ENCODE measurements around the gene NLGN4X. TPM values are rescaled to one million over a fixed set of nuclear protein-coding genes. Genes with fewer than 3 reads are reported as not detected.
A peak's percentile ranks its signal among the peaks of the same experiment; 100 is the strongest.

Gene NLGN4X
- 0.82 to 1.2 TPM in 2 of 3 replicates, not detected in the other for total RNA-seq
- long read RNA-seq, partial matches to known transcripts = 0 of 1 reads
- long read RNA-seq, other reads (novel, unspliced or antisense) = 1 of 1 reads

DNA sequence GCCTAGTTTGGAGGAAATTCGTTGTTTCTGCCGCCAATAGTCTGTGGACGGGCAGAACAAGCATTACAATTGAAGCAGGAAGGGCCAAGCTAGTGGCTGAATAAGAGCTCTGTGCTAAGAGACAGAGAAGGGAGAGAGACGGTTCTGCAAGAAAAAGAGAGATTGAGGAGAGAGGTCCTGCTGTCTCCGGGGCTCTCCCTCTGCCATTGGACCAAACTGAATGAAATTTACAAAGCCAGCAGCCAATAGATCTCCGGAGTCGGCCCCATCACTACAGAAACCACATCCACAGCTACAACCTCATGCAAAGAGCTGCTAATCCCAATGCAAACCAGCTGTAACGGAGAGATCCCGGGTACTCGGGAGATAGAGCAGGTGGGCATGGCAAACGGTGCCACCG, at the start of gene NLGN4X:
Gene NLGN4X, minus strand, starts transcription at position 148 of the 400 bp plus-strand sequence. CDS start 77,401 bp downstream, outside the sequence.
- DNase-seq (ENCODE audit: low spot score) = no peak
- H3K27ac Mint-ChIP-seq (ENCODE audit: unreplicated experiment) = no peak within 1 kb of the TSS
- no peaks in the 10 kb centered on the region for H3K36me3 Mint-ChIP-seq (ENCODE audit: low read depth)
- peak within 1 kb of the TSS; percentile 17 for H3K4me3 Mint-ChIP-seq (ENCODE audit: unreplicated experiment)
- TF ChIP-seq, protein P1, sequence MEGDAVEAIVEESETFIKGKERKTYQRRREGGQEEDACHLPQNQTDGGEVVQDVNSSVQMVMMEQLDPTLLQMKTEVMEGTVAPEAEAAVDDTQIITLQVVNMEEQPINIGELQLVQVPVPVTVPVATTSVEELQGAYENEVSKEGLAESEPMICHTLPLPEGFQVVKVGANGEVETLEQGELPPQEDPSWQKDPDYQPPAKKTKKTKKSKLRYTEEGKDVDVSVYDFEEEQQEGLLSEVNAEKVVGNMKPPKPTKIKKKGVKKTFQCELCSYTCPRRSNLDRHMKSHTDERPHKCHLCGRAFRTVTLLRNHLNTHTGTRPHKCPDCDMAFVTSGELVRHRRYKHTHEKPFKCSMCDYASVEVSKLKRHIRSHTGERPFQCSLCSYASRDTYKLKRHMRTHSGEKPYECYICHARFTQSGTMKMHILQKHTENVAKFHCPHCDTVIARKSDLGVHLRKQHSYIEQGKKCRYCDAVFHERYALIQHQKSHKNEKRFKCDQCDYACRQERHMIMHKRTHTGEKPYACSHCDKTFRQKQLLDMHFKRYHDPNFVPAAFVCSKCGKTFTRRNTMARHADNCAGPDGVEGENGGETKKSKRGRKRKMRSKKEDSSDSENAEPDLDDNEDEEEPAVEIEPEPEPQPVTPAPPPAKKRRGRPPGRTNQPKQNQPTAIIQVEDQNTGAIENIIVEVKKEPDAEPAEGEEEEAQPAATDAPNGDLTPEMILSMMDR (IDR thresholded peaks at IDR 0.05) = no peak
- no peaks in the 10 kb centered on the region for H3K9me3 Mint-ChIP-seq (ENCODE audit: low read depth)
- peaks cover 20% of the 10 kb centered on the region for H3K4me1 Mint-ChIP-seq (ENCODE audit: low read depth)
- peaks cover 60% of the 10 kb centered on the region for H3K27me3 Mint-ChIP-seq (ENCODE audit: low read depth)

DNA sequence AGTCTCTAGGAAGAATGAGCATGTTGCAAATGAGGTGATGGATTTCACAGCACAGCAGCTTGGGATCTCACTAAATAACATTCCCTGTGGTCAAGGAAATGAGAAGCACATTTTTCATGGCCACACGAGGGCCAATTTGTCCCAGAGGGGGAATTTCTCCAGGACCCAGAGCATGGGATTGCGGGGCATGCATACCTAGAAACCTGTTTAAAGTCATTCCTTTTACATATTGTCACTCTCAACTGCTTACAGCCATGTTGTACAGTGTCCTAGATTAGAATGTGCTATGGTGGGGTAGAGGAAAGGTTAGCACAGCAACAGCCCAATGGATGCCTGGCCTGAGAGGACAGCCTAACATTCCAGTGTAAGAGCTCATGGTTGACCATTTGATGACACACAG, 37.4 kb upstream of the NLGN4X start:
- Mint-ChIP-seq H3K4me1 (ENCODE audit: low read depth) (no peaks in the 10 kb centered on the region), H3K36me3 (ENCODE audit: low read depth) (no peaks in the 10 kb centered on the region), H3K27ac (ENCODE audit: unreplicated experiment) (no peak overlapping the region), H3K27me3 (ENCODE audit: low read depth) (no peaks in the 10 kb centered on the region), H3K4me3 (ENCODE audit: unreplicated experiment) (no peak overlapping the region), H3K9me3 (ENCODE audit: low read depth) (no peaks in the 10 kb centered on the region)
- TF ChIP-seq, protein P1 (IDR thresholded peaks at IDR 0.05) = no peak
- DNase-seq (ENCODE audit: low spot score) = no peak

DNA sequence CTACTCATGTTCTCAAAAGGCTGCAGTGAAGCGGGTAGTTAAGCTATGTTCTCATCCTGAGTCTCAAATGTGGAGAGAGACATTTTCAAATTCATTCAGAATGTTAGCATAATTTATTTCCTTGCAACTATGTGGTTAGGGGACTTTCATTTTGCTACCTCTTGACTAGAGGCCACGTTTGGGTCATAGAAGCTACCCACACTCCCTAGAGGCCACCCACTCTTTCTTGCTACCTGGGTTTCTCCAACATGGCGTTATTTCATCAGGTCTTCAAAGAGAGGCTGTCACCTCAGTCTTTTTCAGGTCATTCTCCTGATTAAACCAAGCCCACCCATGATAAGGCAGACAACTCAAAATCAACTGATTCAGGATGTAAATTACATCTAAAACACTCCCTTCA, 34.3 kb upstream of the NLGN4X start:
- H3K4me3 Mint-ChIP-seq (ENCODE audit: unreplicated experiment) = no peak overlapping the region
- TF ChIP-seq, protein P1 (IDR thresholded peaks at IDR 0.05) = no peak
- H3K36me3 Mint-ChIP-seq (ENCODE audit: low read depth) = no peaks in the 10 kb centered on the region
- DNase-seq (ENCODE audit: low spot score) = no peak
- H3K27ac Mint-ChIP-seq (ENCODE audit: unreplicated experiment) = no peak overlapping the region
- H3K4me1 Mint-ChIP-seq (ENCODE audit: low read depth) = no peaks in the 10 kb centered on the region
- H3K27me3 Mint-ChIP-seq (ENCODE audit: low read depth) = no peaks in the 10 kb centered on the region
- peaks cover 10% of the 10 kb centered on the region for H3K9me3 Mint-ChIP-seq (ENCODE audit: low read depth)

DNA sequence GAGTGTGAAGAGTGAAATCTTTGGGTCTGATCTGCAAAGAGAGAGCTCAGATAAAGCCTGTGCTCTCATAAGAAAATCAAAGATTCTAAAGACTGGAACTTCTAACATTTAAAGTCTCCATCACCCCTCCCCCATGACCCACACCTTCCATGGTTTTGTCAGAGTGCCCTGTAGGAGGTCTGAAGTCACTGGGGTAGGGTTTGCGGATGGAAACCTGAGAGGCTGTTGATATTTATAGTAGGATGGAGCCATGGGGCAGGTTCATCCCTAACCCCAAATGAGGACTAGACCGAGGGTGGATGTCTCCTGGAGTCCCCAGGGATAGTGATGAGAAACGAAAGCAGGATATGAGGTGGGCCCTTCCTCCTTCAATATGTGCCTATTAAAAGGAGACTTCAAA, 28.4 kb upstream of the NLGN4X start:
- H3K9me3 Mint-ChIP-seq (ENCODE audit: low read depth) = peaks cover 14% of the 10 kb centered on the region
- H3K4me1 Mint-ChIP-seq (ENCODE audit: low read depth) = no peaks in the 10 kb centered on the region
- TF ChIP-seq, protein P1 (IDR thresholded peaks at IDR 0.05) = no peak
- no peak overlapping the region for H3K27ac Mint-ChIP-seq (ENCODE audit: unreplicated experiment)
- no peaks in the 10 kb centered on the region for H3K27me3 Mint-ChIP-seq (ENCODE audit: low read depth)
- H3K4me3 Mint-ChIP-seq (ENCODE audit: unreplicated experiment) = no peak overlapping the region
- DNase-seq (ENCODE audit: low spot score) = no peak
- no peaks in the 10 kb centered on the region for H3K36me3 Mint-ChIP-seq (ENCODE audit: low read depth)

DNA sequence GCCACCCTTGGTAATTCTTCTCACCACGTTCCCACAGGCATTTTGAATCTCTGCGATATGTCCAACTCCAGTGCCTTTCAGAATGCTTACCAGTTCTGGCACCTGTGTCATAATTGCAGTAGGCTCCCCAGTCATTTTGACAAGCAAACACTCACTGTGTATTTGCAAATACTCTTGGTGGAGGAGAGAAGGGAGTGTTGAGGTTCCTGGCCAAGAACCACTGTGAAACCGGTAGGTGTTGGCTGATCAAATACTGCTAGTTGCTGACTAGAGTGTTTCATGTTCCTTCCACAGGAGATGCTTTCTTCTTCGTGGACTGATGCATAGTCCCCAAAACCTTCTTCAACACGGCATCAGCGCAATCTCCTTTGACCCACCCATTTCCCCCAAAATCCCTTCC, 16.0 kb upstream of the NLGN4X start:
- Mint-ChIP-seq H3K27me3 (ENCODE audit: low read depth) (no peaks in the 10 kb centered on the region), H3K4me3 (ENCODE audit: unreplicated experiment) (no peak overlapping the region), H3K27ac (ENCODE audit: unreplicated experiment) (no peak overlapping the region), H3K9me3 (ENCODE audit: low read depth) (peaks cover 12% of the 10 kb centered on the region), H3K36me3 (ENCODE audit: low read depth) (no peaks in the 10 kb centered on the region), H3K4me1 (ENCODE audit: low read depth) (no peaks in the 10 kb centered on the region)
- TF ChIP-seq, protein P1 (IDR thresholded peaks at IDR 0.05) = no peak
- DNase-seq (ENCODE audit: low spot score) = no peak

Measured in chondrocyte (in vitro differentiated cells).